Heart right ventricle (tissue), 16 donors: ENCODE data around the gene NEAT1. TPM values are rescaled to one million over a fixed set of nuclear protein-coding genes. Genes with fewer than 3 reads are reported as not detected.

Experiments
- ATAC-seq, 8 donors: fragments of 200-7000 bp; cut with Tn5 transposase; one replicate each; pipeline ENCODE4 v1.9.1; 2020; ENCODE audit warnings: mild to moderate bottlenecking in 8 of 8, moderate library complexity in 8 of 8, moderate number of reproducible peaks in 1 of 8
- DNase-seq, 2 donors: peaks; one replicate each; pipeline ENCODE4 v3.0.0-alpha.2; 2020
- H3K27ac ChIP-seq, 10 donors: fragments of 200-600 bp; sonication (generic) in 2 of 10; one replicate each; pipeline versions ENCODE4 v1.5.0 to v1.8.0; 2020 to 2022; ENCODE audit warnings: mild to moderate bottlenecking in 3 of 10
- H3K27me3 ChIP-seq, 7 donors: fragments of 200-600 bp; one replicate each; pipeline ENCODE4 v1.8.0; 2021 to 2022; ENCODE audit warnings: mild to moderate bottlenecking in 2 of 7
- H3K36me3 ChIP-seq, 9 donors: fragments of 200-600 bp; sonication (generic) in 1 of 9; one replicate each; pipeline versions ENCODE4 v1.5.0 to v1.8.0; 2020 to 2022; ENCODE audit warnings: mild to moderate bottlenecking in 2 of 9
- H3K4me1 ChIP-seq, 9 donors: fragments of 200-600 bp; sonication (generic) in 1 of 9; one replicate each; pipeline versions ENCODE4 v1.5.0 to v1.8.0; 2020 to 2022; ENCODE audit warnings: mild to moderate bottlenecking in 4 of 9
- H3K4me3 ChIP-seq, 10 donors: fragments of 200-600 bp; sonication (generic) in 2 of 10; one replicate each; pipeline versions ENCODE4 v1.5.0 to v1.8.0; 2020 to 2022; ENCODE audit warnings: mild to moderate bottlenecking in 7 of 10, moderate library complexity in 2 of 10
- H3K9me3 ChIP-seq, 11 donors: fragments of 200-600 bp in 10 of 11; sonication (generic) in 2 of 11; one replicate each; pipeline versions ENCODE4 v1.5.0 to v1.8.0; 2013 to 2022; ENCODE audit warnings: mild to moderate bottlenecking in 2 of 11, control low read depth in 1 of 11, moderate library complexity in 1 of 11
- WGBS, 2 donors: extraction: QIAGEN DNeasy Blood & Tissue Kit; methylation state at CpG; one replicate each; pipeline ENCODE4 v1.1.7; 2013; ENCODE audit warnings: inconsistent platforms in 1 of 2; 5-methylcytosine and 5-hydroxymethylcytosine counted together
- intact Hi-C, 10 donors: fragments of 100-400 bp; cut with DNase I; formaldehyde crosslinking; loops; one replicate each; pipeline versions ENCODE4 v1.11.1 to v1.14.2; 2022
- polyA plus RNA-seq, 2 donors: library from polyadenylated mRNA; stranded (reverse); fragments of 200-250 nt; gene quantifications; one replicate each; pipeline ENCODE4 v1.2.3, GENCODE V29; 2013
- total RNA-seq, 10 donors: library from RNA; stranded (reverse); fragmentation: NEBNext Ultra II Directional in 3 of 10; extraction: Animal tissue kit (Norgen Biotek cat#: 25700) in 3 of 10; gene quantifications; one replicate each; pipeline versions ENCODE4 v1.2.1 to v1.2.4, GENCODE V29; 2021 to 2023
- TF ChIP-seq, protein P1 (sequence below), 9 donors: fragments of 200-600 bp; sonication (generic) in 2 of 9; IDR thresholded peaks; one replicate each; pipeline versions ENCODE4 v1.5.0 to v1.8.0; 2021 to 2022; ENCODE audit warnings: antibody characterized with exemption in 9 of 9, mild to moderate bottlenecking in 5 of 9, moderate library complexity in 1 of 9
- donor health status: Arrhythmogenic right ventricular cardiomyopathy.
- donor health status: ischemic (EF 13 %, LVEDD 7.1; RV severe dilation, severe dysfunction).
- donor health status: healthy with polysubstance abuse.
- donor health status: DM: no; HTN: yes; CAD: no.
- donor health status: DM: no; HTN: no; CAD: no.
- donor health status: ischemic (EF 25% LVEDD 6.9; RV normal size, moderate dysfunction).
- donor health status: ischemic (EF 25% LVEDD 5.7; RV mildly dilated, moderate dysfunction).
- donor health status: healthy.
- donor health status: DM: yes; HTN: yes; CAD: no.
- donor health status: Ischemic cardiomyopathy.
- donor health status: ischemic (EF 35%, LVEDD 5.7; RV mildly dilated, moderate dysfunction).
- donor health status: nonischemic (EF 11% LVEDD 7.7; RV severe dilation, severe dysfunction).
- donor health status: DM: yes; HTN: yes; CAD: no.
- donor health status: PGD.
- donor health status: ischemic (EF 29% LVEDD 5.4; RV normal size, mild dysfunction).
- donor health status: nonischemic (EF 23%, LVEDD 6.1; RV moderate dilation, normal function).

The NEAT1 gene
- total and polyA plus RNA-seq, 12 donors, result 103 to 1,899 (median 432) TPM

DNA sequence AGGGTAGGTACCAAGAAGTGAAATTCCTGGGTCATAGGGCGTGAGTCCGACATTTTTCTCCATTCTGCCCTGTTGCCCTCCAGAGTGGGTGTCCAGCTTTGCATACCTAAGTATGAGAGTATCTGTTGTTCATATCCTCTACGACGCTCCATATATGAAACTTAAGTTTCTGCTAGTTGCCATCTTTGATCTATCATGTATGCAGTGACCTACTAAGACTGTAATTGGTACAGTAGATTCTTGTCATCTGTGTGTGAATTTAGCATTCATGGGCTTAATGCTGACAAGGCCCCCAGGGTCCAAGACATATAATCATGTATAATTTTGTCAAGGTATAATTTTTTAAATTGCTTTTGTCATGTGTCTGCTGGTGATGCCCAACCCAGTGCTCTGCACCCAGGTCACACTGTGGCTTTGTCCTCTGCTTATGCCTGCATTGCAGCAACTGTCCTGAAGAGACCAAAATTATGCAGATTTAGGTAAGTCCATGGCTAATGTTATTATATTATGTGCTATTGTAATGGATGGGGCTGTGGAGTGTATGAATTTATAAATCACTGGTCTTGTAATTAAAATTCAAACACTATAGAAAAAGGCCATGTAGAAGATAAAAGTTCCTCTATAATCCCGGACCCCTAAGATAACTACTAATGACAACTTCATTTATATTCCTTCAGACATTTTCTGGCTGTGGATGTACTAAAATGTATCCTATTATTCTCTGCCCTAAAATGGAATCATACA, 12.2 kb downstream of the NEAT1 start:
- Histone ChIP-seq H3K27me3 (no peaks in the 10 kb centered on the region), H3K4me1 (peaks cover 10 to 100% (median 98%) of the 10 kb centered on the region in 9 donors), H3K9me3 (no peaks in the 10 kb centered on the region), H3K4me3 (peak overlapping the region in 7 of 10 donors; percentile 1 to 95 (median 21)), H3K27ac (peak overlapping the region in 8 of 10 donors; percentile 34 to 57 (median 52)), H3K36me3 (peaks cover 0 to 99% (median 82%) of the 10 kb centered on the region in 9 donors)
- 60 to 64% methylated on average over 5 of the region's 5 CpGs for WGBS, 2 donors
- intact Hi-C loops, result no loop called here
- TF ChIP-seq, protein P1, sequence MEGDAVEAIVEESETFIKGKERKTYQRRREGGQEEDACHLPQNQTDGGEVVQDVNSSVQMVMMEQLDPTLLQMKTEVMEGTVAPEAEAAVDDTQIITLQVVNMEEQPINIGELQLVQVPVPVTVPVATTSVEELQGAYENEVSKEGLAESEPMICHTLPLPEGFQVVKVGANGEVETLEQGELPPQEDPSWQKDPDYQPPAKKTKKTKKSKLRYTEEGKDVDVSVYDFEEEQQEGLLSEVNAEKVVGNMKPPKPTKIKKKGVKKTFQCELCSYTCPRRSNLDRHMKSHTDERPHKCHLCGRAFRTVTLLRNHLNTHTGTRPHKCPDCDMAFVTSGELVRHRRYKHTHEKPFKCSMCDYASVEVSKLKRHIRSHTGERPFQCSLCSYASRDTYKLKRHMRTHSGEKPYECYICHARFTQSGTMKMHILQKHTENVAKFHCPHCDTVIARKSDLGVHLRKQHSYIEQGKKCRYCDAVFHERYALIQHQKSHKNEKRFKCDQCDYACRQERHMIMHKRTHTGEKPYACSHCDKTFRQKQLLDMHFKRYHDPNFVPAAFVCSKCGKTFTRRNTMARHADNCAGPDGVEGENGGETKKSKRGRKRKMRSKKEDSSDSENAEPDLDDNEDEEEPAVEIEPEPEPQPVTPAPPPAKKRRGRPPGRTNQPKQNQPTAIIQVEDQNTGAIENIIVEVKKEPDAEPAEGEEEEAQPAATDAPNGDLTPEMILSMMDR (IDR thresholded peaks at IDR 0.05), result no peak
- DNase-seq, result no peak
- ATAC-seq, result no peak

- intact Hi-C loops, result no loop called here
- H3K4me1 ChIP-seq, result peaks cover 11 to 100% (median 98%) of the 10 kb centered on the region in 9 donors
- WGBS, 2 donors, result 51 to 67% methylated on average over 9 of the region's 9 CpGs
- H3K27me3 ChIP-seq, result no peaks in the 10 kb centered on the region
- H3K4me3 ChIP-seq, result peak overlapping the region in 6 of 10 donors; percentile 6 to 95 (median 24)
- peak overlapping the region in 9 of 10 donors; percentile 34 to 57 (median 49) for H3K27ac ChIP-seq
- peak in 3 of 8 donors; percentile 1 to 17 (median 3) for ATAC-seq
- H3K9me3 ChIP-seq, result no peaks in the 10 kb centered on the region
- no peak for DNase-seq
- TF ChIP-seq, protein P1 (IDR thresholded peaks at IDR 0.05), result no peak
- peaks cover 0 to 100% (median 82%) of the 10 kb centered on the region in 9 donors for H3K36me3 ChIP-seq
Measured at GRCh38 chr11:65435411-65435931, 12.9 kb downstream of the NEAT1 start.

DNA sequence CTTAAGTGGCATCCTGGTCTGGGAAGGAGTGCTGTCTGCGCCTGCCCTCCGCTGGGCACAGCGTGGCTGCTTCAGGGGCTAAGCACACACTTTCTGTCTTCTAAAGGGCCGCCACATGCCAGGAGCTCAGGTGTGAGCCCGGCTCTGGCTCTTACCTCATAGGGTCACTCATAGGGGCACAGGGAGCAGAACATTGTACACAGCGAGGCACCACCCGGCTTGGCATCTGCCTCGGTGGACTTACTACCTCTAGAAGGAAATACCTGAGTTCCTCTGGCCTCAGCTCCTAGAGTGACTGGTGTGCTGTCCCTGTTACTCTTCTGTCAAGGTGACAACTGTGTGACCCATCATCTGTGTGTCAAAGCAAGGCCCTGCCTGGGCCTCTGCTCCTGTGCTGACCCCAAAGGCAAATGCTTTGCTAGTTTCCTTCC, 13.4 kb downstream of the NEAT1 start:
- 63 to 72% methylated on average over 8 of the region's 8 CpGs for WGBS, 2 donors
- Histone ChIP-seq H3K36me3 (peaks cover 0 to 100% (median 82%) of the 10 kb centered on the region in 9 donors), H3K27me3 (no peaks in the 10 kb centered on the region), H3K4me1 (peaks cover 12 to 100% (median 98%) of the 10 kb centered on the region in 9 donors), H3K4me3 (peak overlapping the region in 6 of 10 donors; percentile 6 to 95 (median 24)), H3K9me3 (no peaks in the 10 kb centered on the region), H3K27ac (peak overlapping the region in 9 of 10 donors; percentile 34 to 57 (median 49))
- peak in 6 of 8 donors; percentile 11 to 34 (median 19) for ATAC-seq
- TF ChIP-seq, protein P1 (IDR thresholded peaks at IDR 0.05), result no peak
- intact Hi-C loops, result no loop called here
- DNase-seq, result peak in 1 of 2 donors; percentile 24

DNA sequence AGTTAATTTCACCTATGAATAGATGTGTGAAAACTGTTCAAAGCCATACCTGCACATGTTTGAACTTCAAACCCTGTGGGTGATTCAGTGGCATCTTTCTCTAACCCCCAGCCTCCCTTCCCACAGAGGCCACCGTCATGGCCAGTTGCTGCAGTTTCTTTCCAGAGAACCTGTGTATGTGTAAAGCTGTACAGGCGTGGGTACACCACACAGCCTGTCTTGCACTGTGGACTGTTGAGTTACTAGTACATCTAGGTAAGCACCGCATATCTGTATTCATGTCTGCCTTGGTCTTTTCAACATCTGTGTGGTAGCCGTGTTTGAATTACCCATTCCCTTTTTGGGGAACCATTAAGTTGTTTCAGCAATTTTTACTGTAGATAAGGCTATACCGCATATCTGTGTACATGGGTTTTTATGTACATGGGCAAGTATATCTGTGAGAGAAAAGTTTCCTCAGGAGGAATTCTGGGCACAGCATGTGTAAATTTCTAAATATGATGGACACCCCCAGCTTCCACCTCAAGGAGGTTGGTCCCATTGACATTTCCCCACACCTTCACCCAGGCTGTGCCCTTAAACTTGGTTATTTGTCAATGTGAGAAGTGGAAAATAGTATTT, 13.9 kb downstream of the NEAT1 start:
- Histone ChIP-seq H3K4me1 (peaks cover 15 to 100% (median 98%) of the 10 kb centered on the region in 9 donors), H3K27me3 (no peaks in the 10 kb centered on the region), H3K36me3 (peaks cover 0 to 100% (median 77%) of the 10 kb centered on the region in 9 donors), H3K9me3 (no peaks in the 10 kb centered on the region), H3K27ac (peak overlapping the region in 9 of 10 donors; percentile 16 to 57 (median 49)), H3K4me3 (peak overlapping the region in 4 of 10 donors; percentile 13 to 95 (median 24))
- intact Hi-C loops, result no loop called here
- ATAC-seq (peak in 3 of 8 donors; percentile 1 to 20 (median 10)), DNase-seq (no peak)
- TF ChIP-seq, protein P1 (IDR thresholded peaks at IDR 0.05), result no peak
- 67 to 73% methylated on average over 5 of the region's 5 CpGs for WGBS, 2 donors
